Kasumi-1 (cell line): ENCODE results near the gene PTGES.

Experiments
- DNase-seq, 2 experiments: peaks; one replicate each; lab custom pipeline; 2025; lab: John Stamatoyannopoulos, UW

Gene PTGES

GRCh38 chr9:129692534-129692933 lies 60.3 kb downstream of the PTGES start:
- DNase-seq = no peak
